GM12873 (cell line): ENCODE data around the gene MEX3C.

ENCODE experiments used
- CTCF ChIP-seq: IDR thresholded peaks from 2 replicates; pipeline ENCODE4 v1.5.1; 2012; ENCODE audit warnings: low read depth, mild to moderate bottlenecking, moderate library complexity, low read length, control low read depth; ENCODE audit not compliant: insufficient read depth; ENCODE audit errors: missing control alignments

The MEX3C gene

DNA sequence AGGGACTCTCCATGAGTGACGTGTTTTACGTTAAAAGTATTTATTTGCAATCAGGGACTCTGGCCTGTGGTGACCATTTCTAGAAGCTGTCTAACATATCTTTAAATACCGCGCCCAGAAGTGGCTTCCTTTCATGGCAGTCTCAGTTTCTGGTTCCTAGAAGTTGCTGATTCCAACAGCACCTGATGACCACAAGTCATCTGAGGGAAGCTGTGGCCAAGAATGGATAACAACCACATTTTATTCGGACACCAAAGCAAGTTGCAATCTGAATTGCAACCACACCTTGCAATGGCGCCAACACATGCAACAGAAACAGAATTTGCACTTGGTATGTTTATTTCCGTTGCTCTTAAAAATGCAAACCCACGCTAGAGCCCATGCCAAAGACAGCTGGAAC is 33.1 kb downstream of the MEX3C start:
- TF ChIP-seq CTCF: no peak

DNA sequence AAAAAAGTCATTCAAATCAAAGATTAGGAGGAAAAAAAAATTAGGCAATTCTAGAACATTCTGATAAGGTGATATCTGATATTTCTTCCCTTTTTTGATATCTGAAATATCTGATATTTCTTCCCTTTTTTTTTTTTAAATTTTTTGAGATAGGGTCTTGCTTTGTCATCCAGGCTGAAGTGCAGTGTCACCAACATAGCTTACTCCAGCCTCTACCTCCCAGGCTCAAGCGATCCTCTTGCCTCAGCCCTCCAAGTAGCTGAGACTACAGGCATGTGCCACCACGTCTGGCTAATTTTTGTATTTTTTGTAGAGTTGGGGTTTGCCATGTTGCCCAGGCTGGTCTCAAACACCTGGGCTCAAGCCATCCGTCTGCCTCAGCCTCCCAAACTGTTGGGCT is 33.9 kb downstream of the MEX3C start:
- TF ChIP-seq CTCF: no peak

- TF ChIP-seq CTCF: no peak
These were observed 34.9 kb downstream of the MEX3C start for GRCh38 chr18:51162617-51163016.

DNA sequence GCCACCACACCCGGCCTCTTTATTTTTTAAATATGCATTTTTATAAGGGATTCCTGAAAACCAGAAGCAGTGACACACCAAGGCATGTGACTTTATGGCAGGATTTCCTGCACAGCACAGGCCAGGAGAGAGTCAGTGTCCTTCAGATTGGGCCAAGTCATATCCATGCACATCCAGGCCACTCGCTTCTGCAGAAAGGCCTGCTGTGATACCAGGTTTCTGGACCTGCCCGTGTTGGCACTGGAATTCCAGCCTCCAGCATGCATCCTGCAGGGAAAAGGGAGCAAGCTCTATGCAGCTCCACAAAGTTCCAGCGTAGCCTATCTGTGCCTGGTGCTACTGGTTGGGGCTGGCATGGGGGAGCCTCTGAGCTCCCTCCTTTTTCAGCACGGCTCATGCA is 36.8 kb downstream of the MEX3C start:
- no peak for TF ChIP-seq CTCF

- TF ChIP-seq CTCF: no peak
These were observed 40.3 kb downstream of the MEX3C start for GRCh38 chr18:51157215-51157614.

- no peak for TF ChIP-seq CTCF
These were observed 42.9 kb downstream of the MEX3C start for GRCh38 chr18:51154431-51155063.

- no peak for TF ChIP-seq CTCF
These were observed 43.7 kb downstream of the MEX3C start for GRCh38 chr18:51153659-51154371.
